Ramos (cell line): Measurements from ENCODE around the gene SCAPER.
"Not testable (repeated sequence)": the region's sequence is repeated elsewhere in the genome, so short reads cannot be mapped to it uniquely, and the experiment has no call there.

Source experiments
- in situ Hi-C: fragments of 300-500 bp; cut with MboI; formaldehyde crosslinking; loops from one replicate; pipeline ENCODE4 v1.14.3; 2022; ENCODE audit warnings: low sequenced_read_pairs; ENCODE audit not compliant: unreplicated experiment

Gene SCAPER

GRCh38 chr15:76510663-76511062, 394.5 kb downstream of the SCAPER start:
- in situ Hi-C loops = not testable (repeated sequence)

- in situ Hi-C loops = no loop called here
Observed at GRCh38 chr15:76503804-76504203, 401.3 kb downstream of the SCAPER start.

DNA sequence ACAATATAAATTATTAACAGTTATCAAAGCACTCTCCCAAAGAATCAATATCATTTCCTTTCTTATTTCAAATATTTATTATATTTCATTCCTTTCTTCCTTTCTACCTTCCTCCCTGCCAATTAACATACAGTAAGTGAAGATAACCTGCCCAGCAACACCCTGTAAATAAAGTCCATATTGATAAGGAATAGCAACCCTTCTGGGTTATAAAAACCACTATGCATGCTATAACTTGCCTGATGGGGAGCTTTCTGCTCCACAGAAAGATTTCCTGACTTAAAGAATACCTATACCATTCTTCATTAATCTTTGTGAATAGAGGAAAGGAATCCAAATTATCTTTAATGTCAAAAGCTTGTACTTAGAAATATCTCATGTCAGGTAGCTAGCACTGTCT, 402.0 kb downstream of the SCAPER start:
- in situ Hi-C loops = no loop called here

GRCh38 chr15:76502678-76503077, 402.5 kb downstream of the SCAPER start:
- in situ Hi-C loops = no loop called here

- in situ Hi-C loops = not testable (repeated sequence)
Observed at GRCh38 chr15:76502185-76502584, 403.0 kb downstream of the SCAPER start.

GRCh38 chr15:76501726-76502125, 403.4 kb downstream of the SCAPER start:
- in situ Hi-C loops = no loop called here

DNA sequence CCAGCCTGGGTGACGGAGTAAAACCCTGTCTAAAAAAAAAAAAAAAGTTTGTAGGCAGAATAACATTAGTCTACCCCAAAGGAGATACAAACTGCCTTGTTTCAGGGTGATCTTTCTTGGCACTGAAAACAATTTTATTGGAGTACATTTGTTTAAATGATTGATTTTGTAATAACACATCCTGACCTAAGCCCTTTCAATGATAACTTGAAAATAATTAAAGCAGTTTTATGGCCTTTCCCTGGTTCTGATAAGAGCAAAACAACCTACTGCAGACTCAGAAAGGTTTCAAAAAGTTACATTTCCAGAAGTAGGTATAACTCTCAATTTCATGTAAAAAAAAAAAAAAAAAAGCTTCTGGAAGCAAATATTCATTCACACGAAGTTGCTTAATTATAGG, 404.1 kb downstream of the SCAPER start:
- in situ Hi-C loops = no loop called here

DNA sequence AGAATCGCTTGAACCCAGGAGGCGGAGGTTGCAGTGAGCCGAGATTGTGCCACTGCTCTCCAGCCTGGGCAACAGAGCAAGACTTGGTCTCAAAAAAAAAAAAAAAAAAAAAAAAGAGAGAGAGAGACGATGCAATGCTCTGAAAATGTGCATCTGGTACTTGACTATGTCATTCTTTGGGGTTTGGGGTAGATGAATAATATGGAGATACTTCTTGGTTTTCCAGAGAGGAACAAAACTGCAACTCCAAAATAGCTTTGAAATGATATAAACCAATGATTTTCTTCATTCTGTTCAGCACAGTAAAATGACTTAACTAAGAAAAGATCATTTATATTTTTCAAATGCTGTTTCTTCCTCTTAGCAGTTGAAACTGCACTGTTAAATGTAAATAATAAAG, 409.7 kb downstream of the SCAPER start:
- in situ Hi-C loops = no loop called here

DNA sequence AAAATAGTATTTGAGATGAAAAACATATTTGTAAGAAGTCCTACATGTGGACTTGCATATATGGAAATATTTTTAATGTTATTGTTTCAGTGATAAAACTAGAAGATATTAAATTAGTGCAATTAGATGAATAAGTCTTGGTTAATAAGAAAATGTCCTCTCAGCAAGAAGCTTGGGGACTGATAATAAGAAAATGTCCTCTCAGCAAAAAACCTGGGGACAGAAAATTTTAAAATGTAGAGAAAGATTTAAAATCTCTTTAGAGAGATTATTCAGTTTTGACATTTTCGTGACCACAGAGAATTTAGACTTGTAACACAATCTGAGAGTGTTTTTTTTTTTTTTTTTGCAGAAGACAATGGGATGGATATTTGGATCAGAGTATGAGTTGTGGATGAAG, 412.6 kb downstream of the SCAPER start:
- in situ Hi-C loops = no loop called here

GRCh38 chr15:76483752-76484151, 421.4 kb downstream of the SCAPER start:
- in situ Hi-C loops = no loop called here

DNA sequence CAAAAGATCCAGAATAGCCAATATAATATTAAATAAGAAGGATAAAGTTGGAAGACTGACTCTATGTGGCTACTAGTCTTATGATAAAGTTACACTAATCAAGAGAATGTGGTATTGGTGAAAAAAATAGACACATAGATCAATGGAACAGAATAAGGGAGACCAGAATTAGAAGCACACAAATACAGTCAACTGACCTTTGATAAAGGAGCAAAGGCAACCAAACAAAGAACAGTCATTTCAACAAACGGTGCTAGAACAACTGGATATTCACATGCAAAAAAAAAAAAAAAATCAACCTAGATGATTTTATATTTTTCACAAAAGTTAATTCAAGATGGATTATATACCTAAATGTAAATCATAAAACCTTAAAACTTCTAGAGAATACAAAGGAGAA, 422.1 kb downstream of the SCAPER start:
- in situ Hi-C loops = no loop called here

- in situ Hi-C loops = no loop called here
Observed at GRCh38 chr15:76480267-76480666, 424.9 kb downstream of the SCAPER start.

GRCh38 chr15:76470691-76471090, 434.4 kb downstream of the SCAPER start:
- in situ Hi-C loops = no loop called here

- in situ Hi-C loops = no loop called here
Observed at GRCh38 chr15:76468722-76469121, 436.4 kb downstream of the SCAPER start.

GRCh38 chr15:76467136-76467535, 438.0 kb downstream of the SCAPER start:
- in situ Hi-C loops = no loop called here

GRCh38 chr15:76465728-76466127, 439.4 kb downstream of the SCAPER start:
- in situ Hi-C loops = no loop called here

DNA sequence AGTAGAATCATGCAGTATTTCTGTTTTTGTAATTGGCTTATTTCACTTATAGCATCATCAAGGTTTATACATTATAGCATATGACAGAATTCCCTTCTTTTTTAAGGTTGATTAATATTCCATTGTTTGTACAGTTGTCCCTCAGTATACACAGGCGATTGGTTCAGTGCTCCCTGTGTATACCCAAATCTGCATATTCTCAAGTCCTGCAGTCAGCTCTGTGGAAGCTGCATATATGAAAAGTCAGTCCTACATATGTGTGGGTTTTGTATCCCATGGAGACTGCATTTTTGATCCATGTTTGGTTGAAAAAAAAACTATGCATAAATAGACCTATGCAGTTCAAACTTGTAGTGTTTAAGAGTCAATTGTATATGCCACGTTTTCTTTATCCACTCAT, 440.9 kb downstream of the SCAPER start:
- in situ Hi-C loops = no loop called here

GRCh38 chr15:76460871-76461270, 444.3 kb downstream of the SCAPER start:
- in situ Hi-C loops = no loop called here

- in situ Hi-C loops = no loop called here
Observed at GRCh38 chr15:76460347-76460746, 444.8 kb downstream of the SCAPER start.

- in situ Hi-C loops = no loop called here
Observed at GRCh38 chr15:76451540-76451939, 453.6 kb downstream of the SCAPER start.

GRCh38 chr15:76449455-76449854, 455.7 kb downstream of the SCAPER start:
- in situ Hi-C loops = no loop called here

- in situ Hi-C loops = no loop called here
Observed at GRCh38 chr15:76448755-76449154, 456.4 kb downstream of the SCAPER start.
